ENCODE results near the gene GTF3C1. TPM values are rescaled to one million over a fixed set of nuclear protein-coding genes. Genes with fewer than 3 reads are reported as not detected.

GTF3C1 gene
- total RNA-seq, 1 donor from 2014 or later = 69.2 TPM

- peaks cover 8% of the 10 kb centered on the region for H3K4me1 Mint-ChIP-seq (ENCODE audit: low read depth)
- peaks cover 29% of the 10 kb centered on the region for H3K36me3 Mint-ChIP-seq (ENCODE audit: low read depth)
- H3K4me3 Mint-ChIP-seq (ENCODE audit: unreplicated experiment) = no peak overlapping the region
- H3K27me3 Mint-ChIP-seq (ENCODE audit: low read depth) = no peaks in the 10 kb centered on the region
- TF ChIP-seq CTCF (IDR thresholded peaks at IDR 0.05) = no peak
- no peak overlapping the region for H3K27ac Mint-ChIP-seq (ENCODE audit: unreplicated experiment)
- H3K9me3 Mint-ChIP-seq (ENCODE audit: low read depth) = no peaks in the 10 kb centered on the region
- DNase-seq (ENCODE audit: low spot score) = no peak
Observed at GRCh38 chr16:27517664-27518063, 32.0 kb downstream of the GTF3C1 start.

- no peaks in the 10 kb centered on the region for H3K27me3 Mint-ChIP-seq (ENCODE audit: low read depth)
- no peak overlapping the region for H3K27ac Mint-ChIP-seq (ENCODE audit: unreplicated experiment)
- H3K36me3 Mint-ChIP-seq (ENCODE audit: low read depth) = peaks cover 31% of the 10 kb centered on the region
- H3K4me3 Mint-ChIP-seq (ENCODE audit: unreplicated experiment) = no peak overlapping the region
- no peak for DNase-seq (ENCODE audit: low spot score)
- no peak for TF ChIP-seq CTCF (IDR thresholded peaks at IDR 0.05)
- H3K9me3 Mint-ChIP-seq (ENCODE audit: low read depth) = no peaks in the 10 kb centered on the region
- H3K4me1 Mint-ChIP-seq (ENCODE audit: low read depth) = peaks cover 4% of the 10 kb centered on the region
Observed at GRCh38 chr16:27516365-27516764, 33.3 kb downstream of the GTF3C1 start.

GRCh38 chr16:27515874-27516353 is 33.8 kb downstream of the GTF3C1 start:
- Mint-ChIP-seq H3K4me1 (ENCODE audit: low read depth) (no peaks in the 10 kb centered on the region), H3K4me3 (ENCODE audit: unreplicated experiment) (no peak overlapping the region), H3K27ac (ENCODE audit: unreplicated experiment) (no peak overlapping the region), H3K9me3 (ENCODE audit: low read depth) (no peaks in the 10 kb centered on the region), H3K27me3 (ENCODE audit: low read depth) (no peaks in the 10 kb centered on the region), H3K36me3 (ENCODE audit: low read depth) (peaks cover 32% of the 10 kb centered on the region)
- peak; percentile 70 for TF ChIP-seq CTCF (IDR thresholded peaks at IDR 0.05)
- DNase-seq (ENCODE audit: low spot score) = no peak

- DNase-seq (ENCODE audit: low spot score) = no peak
- no peaks in the 10 kb centered on the region for H3K27me3 Mint-ChIP-seq (ENCODE audit: low read depth)
- TF ChIP-seq CTCF (IDR thresholded peaks at IDR 0.05) = no peak
Observed at GRCh38 chr16:27514806-27515205, 34.9 kb downstream of the GTF3C1 start.

GRCh38 chr16:27511657-27512448 is 37.9 kb downstream of the GTF3C1 start:
- Mint-ChIP-seq H3K9me3 (ENCODE audit: low read depth) (no peaks in the 10 kb centered on the region), H3K4me3 (ENCODE audit: unreplicated experiment) (no peak overlapping the region), H3K27ac (ENCODE audit: unreplicated experiment) (no peak overlapping the region), H3K36me3 (ENCODE audit: low read depth) (peaks cover 35% of the 10 kb centered on the region), H3K4me1 (ENCODE audit: low read depth) (no peaks in the 10 kb centered on the region), H3K27me3 (ENCODE audit: low read depth) (no peaks in the 10 kb centered on the region)
- no peak for TF ChIP-seq CTCF (IDR thresholded peaks at IDR 0.05)
- DNase-seq (ENCODE audit: low spot score) = no peak

More at GRCh38 chr16:27514806-27515205, 34.9 kb downstream of the GTF3C1 start:
- Mint-ChIP-seq H3K4me3 (ENCODE audit: unreplicated experiment) (no peak overlapping the region), H3K9me3 (ENCODE audit: low read depth) (no peaks in the 10 kb centered on the region), H3K36me3 (ENCODE audit: low read depth) (peaks cover 34% of the 10 kb centered on the region), H3K4me1 (ENCODE audit: low read depth) (no peaks in the 10 kb centered on the region), H3K27ac (ENCODE audit: unreplicated experiment) (no peak overlapping the region)

Data from chondrocyte (in vitro differentiated cells).